Jurkat, Clone E6-1 (cell line): Measurements from ENCODE around the gene GRN. TPM values are rescaled to one million over a fixed set of nuclear protein-coding genes. Genes with fewer than 3 reads are reported as not detected.
A peak's percentile ranks its signal among the peaks of the same experiment; 100 is the strongest.

Experiments used
- DNase-seq: peaks from one replicate; pipeline ENCODE4 v3.0.0-alpha.2; 2011; ENCODE audit warnings: low read depth, low spot score
- H3K4me3 ChIP-seq: 2 replicates; pipeline ENCODE4 v1.5.1; 2011; ENCODE audit warnings: mild to moderate bottlenecking, low read length, control low read depth, moderate library complexity
- polyA plus RNA-seq: library from polyadenylated mRNA; unstranded; fragments of >200 nt; gene quantifications from one replicate; pipeline ENCODE4 v1.2.1, GENCODE V29; 2012; ENCODE audit warnings: missing spikeins; ENCODE audit not compliant: insufficient read length, insufficient read depth

Gene GRN
- 86.8 TPM for polyA plus RNA-seq

DNA sequence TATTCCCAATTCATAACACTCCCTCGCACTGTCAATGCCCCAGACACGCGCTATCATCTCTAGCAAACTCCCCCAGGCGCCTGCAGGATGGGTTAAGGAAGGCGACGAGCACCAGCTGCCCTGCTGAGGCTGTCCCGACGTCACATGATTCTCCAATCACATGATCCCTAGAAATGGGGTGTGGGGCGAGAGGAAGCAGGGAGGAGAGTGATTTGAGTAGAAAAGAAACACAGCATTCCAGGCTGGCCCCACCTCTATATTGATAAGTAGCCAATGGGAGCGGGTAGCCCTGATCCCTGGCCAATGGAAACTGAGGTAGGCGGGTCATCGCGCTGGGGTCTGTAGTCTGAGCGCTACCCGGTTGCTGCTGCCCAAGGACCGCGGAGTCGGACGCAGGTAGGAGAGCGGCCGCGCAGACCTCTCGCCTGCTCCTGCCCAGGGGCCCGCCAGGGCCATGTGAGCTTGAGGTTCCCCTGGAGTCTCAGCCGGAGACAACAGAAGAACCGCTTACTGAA lies at the start of gene GRN:
Gene GRN (plus strand): TSS at position 364 of the 515 bp plus-strand sequence. CDS start 3,863 bp downstream, outside the sequence.
- DNase-seq = peak; percentile 96
- H3K4me3 ChIP-seq = peak within 1 kb of the TSS; percentile 90

DNA sequence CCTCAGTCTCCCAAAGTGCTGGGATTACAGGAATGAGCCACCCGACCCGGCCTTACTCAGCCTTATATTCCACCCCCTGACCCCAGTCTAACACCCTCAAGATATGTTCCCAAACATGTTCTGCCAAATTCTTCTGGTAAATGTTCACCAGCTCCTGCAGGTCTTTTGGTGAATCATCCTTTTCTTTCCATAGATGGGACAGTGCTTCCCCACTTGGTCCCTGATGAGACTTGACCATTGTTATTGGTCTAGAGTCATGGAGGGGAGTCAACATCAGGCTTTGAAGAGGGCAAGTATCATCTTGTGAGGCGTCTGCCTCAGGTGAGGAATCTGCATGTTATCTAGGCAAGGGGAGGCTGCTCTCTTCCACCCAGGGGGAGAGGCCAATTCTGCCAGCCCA lies 47.1 kb upstream of the GRN start:
- DNase-seq = no peak
- H3K4me3 ChIP-seq = no peak overlapping the region

DNA sequence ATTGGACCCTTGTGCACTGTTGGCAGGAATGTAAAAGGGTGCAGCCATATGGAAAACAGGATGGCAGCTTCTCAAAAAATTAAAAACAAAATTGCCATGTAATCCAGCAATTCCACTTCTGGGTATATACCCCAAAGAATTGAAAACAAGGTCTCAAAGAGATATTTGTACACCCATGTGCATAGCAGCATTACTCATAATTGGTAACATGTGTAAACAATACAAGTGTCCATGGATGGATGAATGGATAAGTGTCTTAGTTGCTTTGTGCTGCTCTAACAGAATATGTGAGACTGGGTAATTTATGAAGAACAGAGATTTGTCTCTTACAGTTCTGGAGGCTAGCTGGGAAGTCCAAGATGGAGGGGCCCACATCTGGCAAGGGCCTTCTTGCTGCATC lies 40.5 kb upstream of the GRN start:
- no peak overlapping the region for H3K4me3 ChIP-seq
- no peak for DNase-seq

DNA sequence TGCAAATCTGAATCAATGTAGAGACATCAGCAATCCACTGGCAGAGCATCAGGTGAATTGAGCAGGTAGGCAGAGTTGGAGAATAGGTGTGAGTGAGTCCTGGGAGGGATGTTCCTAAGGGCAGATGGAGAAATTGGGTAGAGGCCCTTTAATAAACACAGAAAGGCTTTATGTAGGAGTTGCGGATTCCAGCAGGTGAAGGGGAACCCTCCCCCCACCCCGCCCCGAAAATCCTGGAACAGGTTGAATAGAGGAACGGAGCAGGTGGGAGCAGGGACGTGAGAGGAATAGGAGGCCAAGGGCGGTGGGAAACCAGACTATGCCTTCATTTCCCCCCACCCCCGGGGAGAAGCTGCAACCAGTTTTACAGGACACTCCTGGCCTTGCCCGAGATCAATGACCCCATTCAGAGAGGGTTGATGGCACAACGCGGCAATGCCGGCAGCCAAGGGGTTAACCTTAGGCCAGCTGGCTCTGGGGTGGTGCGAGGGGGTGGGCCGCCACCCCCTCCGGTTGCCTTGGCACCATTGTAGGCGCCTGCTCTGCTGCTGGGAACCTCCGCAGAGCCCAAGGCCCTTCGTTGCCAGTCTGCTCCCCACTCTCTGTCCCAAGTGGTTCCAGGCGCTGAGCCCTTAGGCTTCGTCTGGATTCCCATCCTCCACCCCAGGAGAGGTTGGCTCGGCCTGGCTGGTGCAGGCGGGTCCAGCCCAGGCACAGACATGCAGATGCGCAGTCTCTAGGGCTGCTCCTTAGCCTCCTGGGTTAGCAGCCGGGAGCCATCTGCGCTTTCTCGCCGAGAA lies 37.5 kb upstream of the GRN start:
- H3K4me3 ChIP-seq = peak overlapping the region; percentile 48
- no peak for DNase-seq

DNA sequence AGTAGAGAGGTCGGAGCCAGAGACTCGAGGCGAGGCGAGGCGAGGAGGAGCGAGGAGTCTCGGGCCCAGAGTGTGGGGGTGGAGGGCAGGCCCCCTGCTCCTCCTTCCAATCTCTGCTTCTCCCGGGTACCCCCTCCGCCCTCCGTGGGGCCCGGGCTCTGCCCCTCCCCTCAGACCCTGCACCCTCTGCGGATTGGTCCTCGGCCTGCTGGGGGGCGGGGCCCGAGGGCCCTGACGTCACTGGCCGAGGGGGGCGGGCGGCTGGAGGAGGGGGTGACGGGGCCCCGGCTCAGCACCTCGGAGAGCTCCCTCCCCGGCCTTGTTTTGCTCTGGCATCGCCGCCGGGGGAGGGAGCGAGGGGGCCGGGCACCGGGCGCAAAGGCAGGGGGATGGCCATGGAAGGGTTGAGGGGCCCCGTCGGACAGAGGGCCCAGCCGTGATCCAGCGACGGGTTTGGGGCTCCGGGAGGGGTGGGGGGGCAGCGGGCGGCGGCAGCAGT lies 36.7 kb upstream of the GRN start, which contains the start of gene RUNDC3A:
Gene RUNDC3A (plus strand): TSS at position 282 of the 499 bp plus-strand sequence. CDS start 232 bp downstream, outside the sequence.
- DNase-seq = peak; percentile 79
- peak within 1 kb of the TSS; percentile 48 for H3K4me3 ChIP-seq

DNA sequence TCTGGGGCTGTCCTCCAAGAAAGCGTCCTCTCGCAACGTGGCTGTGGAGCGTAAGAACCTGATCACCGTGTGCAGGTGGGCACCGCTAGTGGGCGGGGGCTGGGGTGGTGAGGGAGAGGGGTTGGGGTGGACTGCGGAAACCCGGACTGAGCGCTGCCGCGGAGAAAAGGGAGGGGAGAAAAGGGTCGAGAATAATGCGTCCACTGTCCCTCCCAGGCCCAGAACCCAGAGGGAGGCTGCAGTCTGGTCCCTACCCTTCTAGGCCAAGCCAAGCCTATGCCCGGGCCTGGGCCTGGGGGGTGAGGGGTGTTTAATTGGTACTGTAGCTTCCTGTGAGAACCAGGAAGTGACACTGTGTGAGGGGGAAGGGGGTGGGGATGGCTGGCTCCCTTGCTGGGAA lies 36.2 kb upstream of the GRN start:
- DNase-seq = no peak
- peak overlapping the region; percentile 15 for H3K4me3 ChIP-seq

DNA sequence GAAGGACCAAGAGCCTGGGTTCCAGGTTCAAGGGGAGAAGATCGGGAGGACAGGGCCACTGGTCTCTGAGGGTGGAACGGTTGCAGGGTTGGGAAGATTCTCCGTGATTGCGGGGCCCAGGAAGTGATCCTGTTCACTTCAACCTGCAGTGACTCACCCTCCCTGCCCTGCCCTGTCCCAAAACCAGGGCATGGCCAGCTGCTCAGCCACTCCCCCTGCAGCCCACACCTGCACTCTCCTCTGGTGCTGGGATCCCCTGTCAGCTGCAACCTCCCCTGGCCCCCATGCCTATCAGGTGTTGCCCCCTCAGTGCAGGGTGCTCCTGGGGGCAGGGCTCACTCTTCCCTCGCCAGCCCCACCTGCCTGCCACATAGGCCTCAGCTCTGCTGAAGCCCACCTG lies 35.6 kb upstream of the GRN start:
- H3K4me3 ChIP-seq = no peak overlapping the region
- no peak for DNase-seq

DNA sequence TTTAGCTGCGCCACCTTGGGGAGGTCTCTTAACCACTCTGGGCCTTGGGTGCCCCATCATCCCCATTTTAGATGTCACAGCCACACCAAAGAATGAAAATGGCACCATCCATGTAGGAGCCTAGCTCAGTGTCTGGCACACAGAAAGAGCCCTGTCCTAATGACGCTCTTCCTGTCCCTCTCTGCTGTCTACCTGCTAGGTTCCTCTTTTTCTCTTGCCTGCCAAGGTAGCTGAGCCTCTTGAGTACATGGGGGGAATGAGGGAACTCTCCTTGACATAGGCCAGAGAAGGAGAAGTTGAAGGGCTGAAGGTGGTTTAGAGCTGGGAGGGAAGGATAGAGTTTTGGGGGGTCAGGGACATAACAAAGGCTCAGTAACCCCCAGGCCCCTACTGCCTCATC lies 34.9 kb upstream of the GRN start:
- DNase-seq = no peak
- no peak overlapping the region for H3K4me3 ChIP-seq

DNA sequence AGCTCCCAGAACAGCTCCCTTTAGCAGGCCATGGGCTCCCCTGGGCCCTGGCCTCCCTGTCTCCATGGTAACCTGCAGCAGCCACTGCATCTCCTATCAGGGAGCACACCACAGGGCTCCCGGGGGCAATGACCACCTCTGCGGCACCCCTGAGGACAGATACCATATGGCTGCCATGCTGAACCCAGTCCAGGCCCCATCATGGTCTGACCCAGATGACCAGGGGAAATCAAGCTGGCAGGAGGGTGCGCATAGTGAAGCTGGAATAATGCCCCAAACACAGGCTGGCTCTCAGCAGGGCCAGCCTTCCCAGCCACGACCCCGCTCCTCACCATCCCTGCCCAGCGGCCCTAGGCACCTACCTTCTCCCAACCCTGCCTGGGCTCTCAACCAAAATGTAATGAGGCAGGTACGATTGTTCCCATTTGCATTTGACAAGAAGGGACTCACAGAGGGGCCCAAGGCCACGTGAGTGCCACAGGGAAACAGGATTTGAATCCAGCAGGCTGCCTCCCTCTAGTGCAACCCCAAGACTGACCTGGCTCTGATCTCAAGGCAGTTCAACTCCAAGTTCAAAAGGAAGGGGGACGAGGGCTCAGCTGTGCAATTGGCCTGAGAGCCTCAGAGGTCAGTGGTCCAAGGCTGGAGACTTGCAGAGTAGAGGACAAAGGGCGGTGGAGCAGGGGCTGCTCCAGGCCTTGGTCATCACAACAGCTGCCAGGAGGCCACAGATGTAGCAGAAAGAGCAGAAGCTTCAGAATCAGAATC lies 34.3 kb upstream of the GRN start:
- no peak overlapping the region for H3K4me3 ChIP-seq

DNA sequence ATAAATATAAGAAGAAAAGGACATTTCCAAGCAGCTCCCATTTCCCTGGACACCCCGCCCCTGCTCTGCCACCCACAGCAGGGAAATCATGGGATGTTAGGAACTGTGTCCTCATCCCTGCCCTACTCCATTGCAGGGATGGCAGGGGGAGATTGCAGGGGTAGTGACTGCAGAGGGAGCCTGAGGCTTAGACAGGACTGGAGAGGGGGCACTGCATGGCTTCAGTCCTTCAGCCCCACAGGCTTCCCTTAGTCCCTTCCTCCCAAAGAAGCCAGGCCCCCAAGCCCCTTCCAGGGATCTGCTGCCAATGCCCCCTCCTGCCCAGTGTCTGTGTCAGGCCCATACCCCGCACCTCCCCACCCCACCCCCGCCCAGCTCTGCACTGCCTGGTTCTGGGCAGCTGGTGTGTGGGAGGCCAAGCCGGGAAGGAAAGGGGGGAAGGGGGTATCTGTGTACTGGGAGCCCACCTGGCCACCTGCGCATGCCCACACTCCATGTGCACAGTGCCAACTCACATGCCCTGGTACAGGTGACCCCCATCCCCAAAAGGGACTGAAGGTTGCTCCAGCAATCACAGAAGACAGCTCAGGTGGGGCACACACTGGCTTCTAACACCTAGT lies 33.4 kb upstream of the GRN start:
- DNase-seq = no peak

More for the DNA sequence above, 34.3 kb upstream of the GRN start:
- no peak for DNase-seq

DNA sequence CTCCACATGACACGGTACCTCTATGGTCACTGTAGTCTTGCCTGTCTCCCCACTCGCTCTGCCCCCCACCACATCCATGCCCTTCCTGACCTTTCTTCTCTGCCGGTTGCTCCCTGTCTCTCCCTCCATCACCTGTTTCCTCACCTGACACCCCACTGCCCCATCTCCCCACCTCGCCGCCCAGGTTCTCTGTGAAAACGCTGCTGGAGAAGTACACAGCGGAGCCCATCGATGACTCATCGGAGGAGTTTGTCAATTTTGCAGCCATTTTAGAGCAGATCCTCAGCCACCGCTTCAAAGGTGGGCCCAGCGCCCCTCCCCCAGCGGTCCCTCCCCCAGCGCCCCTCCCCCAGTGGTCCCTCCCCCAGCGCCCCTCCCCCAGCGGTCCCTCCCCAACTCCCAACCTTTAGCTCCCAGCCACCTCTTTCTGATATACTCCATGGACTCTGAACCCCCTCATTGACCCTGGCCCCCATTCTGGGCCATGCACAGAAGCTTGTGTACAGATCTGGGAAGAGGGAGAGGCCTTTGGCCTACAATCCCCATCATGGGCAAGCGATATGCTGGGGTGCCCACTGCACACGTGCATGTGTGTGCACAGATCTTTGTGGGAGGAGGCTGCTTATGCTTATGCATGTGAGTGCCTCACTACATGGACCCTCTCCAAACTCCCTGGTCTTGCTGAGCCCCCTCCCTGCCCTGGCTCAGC lies 32.6 kb upstream of the GRN start:
- no peak for DNase-seq
- no peak overlapping the region for H3K4me3 ChIP-seq

More for the DNA sequence above, 33.4 kb upstream of the GRN start:
- no peak overlapping the region for H3K4me3 ChIP-seq

DNA sequence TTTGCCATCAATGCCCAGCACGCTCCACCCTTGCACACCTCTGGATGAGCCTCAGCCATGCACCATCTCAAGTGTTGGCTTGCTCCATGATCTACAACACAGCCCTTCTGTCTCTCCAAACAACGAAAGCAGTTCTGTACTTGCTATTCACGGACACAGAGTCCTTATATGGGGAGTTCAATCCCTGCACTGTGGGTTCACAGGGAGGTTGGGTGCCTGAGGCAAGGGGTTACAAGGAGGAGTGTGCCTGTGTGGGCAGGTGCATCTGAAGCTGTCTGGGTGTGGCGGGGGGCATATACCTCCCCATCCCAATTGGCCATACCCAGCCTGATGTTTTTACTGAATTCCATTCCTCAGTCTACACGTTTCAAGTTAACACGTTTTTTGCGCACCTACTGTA lies 31.1 kb upstream of the GRN start:
- H3K4me3 ChIP-seq = no peak overlapping the region
- DNase-seq = no peak

DNA sequence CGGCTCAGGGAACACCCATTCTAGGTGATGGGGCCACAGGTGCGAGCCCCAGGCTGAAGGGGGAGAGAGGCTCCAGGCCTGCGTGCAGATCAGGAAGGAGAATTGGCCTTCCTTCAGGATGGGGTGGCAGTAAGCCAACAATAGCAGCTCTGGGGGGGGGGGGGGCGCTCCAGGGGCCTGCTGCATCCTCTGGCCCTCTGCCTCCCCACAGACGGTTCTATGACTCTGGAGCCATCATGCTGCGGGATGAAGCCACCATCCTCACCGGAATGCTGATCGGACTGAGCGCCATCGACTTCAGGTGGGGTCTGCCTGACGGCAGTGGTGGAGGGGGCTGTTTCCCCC lies 30.6 kb upstream of the GRN start:
- peak overlapping the region; percentile 49; the same call in 1 of the 2 replicates for H3K4me3 ChIP-seq
- no peak for DNase-seq

DNA sequence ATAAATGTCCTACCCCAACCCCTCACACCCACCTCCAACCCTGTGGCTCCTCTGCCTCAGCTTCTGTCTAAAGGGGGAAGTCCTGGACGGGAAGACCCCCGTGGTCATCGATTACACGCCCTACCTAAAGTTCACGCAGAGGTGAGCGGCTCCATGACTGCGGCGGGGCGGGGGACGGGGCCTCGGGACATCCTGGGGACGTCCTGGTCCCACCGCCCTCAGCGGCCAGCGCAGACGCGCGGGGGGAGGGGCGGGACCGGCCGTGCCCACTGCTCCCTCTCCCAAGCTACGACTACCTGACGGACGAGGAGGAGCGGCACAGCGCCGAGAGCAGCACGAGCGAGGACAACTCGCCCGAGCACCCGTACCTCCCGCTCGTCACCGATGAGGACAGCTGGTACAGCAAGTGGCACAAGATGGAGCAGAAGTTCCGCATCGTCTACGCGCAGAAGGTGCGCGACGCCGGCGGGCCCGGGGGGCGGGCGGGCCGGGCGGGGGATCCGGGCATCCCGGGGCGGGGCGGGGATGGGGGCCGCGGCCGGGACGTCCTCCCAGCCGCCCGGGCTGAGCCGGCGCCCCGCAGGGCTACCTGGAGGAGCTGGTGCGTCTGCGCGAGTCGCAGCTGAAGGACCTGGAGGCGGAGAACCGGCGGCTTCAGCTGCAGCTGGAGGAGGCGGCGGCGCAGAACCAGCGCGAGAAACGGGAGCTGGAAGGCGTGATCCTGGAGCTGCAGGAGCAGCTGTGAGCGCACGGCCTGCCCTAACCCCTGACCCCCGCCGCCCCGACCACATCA lies 30.0 kb upstream of the GRN start:
- peak; percentile 27 for DNase-seq
- peak overlapping the region; percentile 49 for H3K4me3 ChIP-seq

DNA sequence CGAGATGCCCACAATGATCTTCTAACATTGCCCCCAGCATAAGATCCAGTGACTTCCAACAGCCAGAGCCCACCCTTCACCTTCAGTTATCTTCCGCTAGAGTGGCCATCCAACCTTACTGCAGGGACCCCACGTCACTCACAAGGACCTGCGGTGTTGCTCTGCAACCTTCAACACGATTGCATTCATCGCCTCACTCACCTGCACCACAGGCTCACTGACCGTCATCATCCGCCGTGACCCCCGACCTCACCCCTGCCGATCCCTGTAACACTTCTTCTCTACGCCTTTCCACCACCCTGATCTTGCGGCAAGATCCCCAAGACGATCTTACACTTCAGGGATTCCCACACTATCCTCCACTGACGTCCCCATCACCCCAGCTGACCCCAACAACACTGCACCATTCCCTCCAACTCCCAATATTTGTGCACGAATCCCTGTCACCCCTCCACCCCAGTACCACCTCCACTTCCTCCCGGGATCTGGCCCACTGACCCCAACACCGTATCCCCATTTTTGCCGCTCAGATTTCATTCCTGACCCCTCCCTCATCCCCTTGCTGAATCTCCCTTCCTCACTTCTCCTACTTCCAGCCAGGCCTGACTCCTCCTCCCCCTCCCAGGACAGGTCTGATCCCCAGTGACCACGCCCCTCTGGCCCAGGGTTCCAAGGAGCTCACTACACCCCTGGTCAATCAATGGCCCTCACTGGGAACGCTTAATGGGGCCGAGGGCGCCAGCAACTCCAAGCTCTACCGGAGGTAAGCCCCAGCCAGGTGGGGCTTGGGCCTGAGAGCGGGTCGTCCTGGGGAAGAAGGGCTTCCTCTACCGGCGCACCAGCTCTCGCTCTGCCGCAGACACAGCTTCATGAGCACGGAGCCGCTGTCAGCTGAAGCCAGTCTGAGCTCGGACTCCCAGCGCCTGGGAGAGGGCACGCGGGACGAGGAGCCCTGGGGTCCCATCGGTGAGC lies 29.1 kb upstream of the GRN start:
- H3K4me3 ChIP-seq = peak overlapping the region; percentile 49
- no peak for DNase-seq

DNA sequence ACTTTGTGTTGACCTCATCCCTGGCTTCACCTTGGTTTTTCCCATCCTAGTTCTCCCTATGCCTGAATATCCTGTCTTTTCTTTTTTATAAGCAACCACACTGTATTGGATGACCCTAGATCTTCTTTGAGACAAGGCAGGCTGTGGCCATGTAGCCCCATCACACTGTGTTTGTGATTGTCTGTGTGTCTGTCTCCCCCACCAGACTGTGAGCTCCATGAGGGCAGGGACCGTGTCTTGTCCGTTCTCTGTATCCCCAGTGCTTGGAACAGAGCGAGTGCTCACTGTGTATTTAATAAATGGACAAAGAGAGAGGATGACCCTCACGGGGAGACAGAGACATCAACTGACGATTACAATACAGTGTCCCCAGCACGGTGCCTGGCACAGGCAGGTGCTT lies 27.6 kb upstream of the GRN start:
- H3K4me3 ChIP-seq = no peak overlapping the region
- DNase-seq = no peak
